Measurements from ENCODE around the gene CRYBG1. TPM values are rescaled to one million over a fixed set of nuclear protein-coding genes. Genes with fewer than 3 reads are reported as not detected.
"Not testable (repeated sequence)": the region's sequence is repeated elsewhere in the genome, so short reads cannot be mapped to it uniquely, and the experiment has no call there.

Gene CRYBG1
- polyA plus RNA-seq, 4 donors = 21.9 to 39.9 (median 25.2) TPM

DNA sequence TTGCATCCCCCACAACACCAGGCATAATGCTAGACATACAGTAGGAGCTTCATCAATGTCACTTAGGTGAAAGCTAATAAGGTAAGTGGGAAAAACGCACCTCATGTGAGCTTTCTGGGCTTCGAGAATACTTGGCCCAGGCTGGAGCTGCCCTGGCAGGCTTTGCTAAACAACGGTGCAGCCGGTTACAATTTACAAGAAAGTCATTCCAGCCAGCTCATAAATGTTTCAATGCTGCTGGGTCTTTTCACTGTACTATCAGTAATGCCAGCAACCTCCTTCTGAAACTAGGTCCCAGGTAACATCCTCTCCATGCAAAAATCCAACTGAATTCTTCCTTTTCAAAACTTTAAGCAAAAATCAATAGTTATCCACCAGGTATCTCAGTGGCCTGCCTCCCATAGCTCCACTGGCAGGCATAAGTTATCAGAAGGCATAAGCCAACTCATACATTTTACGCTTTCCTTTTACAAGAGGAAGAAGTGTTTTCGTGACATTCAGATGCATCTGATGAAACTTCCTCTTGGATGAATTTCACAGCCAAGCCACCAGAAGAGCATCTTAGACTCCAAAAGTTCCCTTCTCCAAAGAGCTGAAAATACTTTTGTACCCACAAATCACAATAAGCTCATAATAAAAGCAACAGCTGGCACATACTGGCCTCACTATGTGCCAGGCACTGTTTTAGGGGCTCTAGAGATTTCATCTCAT is 212.5 kb downstream of the CRYBG1 start:
- DNase-seq (ENCODE audit: low read depth in 4 of 4, low spot score in 3 of 4) = no peak

DNA sequence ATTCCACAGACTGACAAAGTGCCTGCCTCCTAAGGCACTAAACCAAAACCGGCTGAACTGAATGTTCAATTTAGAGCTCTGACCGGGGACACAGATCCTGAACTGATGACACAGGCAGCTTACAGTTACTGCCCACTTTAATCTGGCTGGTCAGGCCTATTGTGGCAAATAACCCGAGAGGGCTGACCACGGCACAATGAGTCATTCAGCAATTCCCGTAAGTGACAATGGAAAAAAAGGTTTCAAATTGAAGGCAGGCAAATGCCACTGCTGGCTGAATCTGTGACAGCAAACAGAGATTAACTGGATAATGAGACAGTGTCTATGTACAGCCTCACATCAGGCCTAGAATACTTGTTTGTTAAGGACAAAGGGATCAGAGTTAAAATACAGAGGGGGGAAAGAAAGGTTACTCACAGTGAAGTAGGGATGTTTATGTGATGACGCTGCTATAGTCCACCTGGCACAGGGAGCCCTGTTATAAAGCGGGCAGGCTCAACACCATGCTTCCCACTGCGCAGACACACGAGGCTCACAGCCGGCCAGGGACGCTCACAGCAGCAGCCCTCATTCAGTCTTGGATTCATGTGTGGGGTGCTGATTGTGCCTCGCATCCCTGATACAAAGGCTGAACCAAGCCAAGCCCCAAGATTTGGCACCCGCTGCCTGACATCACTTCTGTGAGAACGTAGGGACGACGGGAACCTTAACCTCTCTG is 214.4 kb downstream of the CRYBG1 start:
- no peak for DNase-seq (ENCODE audit: low read depth in 4 of 4, low spot score in 3 of 4)

DNA sequence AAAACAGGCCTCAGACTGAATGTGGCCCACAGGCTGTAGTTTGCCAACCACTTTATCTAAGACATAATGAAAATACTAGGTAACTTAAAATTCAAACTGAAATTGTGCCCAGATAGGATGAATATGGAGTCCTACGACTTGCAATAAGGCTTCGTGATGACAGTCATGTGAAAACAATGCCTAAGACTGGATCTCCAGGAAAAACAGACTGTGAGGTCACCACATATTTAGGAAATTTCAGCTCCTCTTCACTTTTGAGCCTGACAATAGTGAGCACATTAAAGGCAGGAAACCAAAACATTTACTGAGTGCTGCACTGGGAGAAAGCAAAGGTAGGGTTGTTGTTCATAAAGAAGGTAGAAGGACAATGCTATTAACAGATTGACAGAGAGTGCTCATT is 218.8 kb downstream of the CRYBG1 start:
- DNase-seq (ENCODE audit: low read depth in 4 of 4, low spot score in 3 of 4) = no peak

DNA sequence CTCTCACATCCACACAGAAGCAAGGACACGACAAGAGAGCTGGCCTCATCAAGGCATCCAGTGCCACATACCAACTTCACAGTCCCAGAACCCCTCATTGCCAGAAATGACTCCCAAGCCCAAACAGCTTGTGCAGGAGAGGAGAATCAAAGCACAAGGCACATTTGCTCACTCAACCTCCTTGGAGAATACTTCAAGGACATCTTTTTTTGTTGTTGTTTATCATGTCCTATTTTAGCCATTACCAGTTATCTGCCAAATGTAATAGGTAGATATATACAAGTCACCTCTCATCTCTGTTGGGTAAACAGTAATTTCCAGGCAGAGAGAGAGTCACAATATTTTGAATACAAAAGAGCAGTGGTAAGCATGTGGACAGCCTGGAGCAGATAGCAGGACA is 221.0 kb downstream of the CRYBG1 start:
- no peak for DNase-seq (ENCODE audit: low read depth in 4 of 4, low spot score in 3 of 4)

DNA sequence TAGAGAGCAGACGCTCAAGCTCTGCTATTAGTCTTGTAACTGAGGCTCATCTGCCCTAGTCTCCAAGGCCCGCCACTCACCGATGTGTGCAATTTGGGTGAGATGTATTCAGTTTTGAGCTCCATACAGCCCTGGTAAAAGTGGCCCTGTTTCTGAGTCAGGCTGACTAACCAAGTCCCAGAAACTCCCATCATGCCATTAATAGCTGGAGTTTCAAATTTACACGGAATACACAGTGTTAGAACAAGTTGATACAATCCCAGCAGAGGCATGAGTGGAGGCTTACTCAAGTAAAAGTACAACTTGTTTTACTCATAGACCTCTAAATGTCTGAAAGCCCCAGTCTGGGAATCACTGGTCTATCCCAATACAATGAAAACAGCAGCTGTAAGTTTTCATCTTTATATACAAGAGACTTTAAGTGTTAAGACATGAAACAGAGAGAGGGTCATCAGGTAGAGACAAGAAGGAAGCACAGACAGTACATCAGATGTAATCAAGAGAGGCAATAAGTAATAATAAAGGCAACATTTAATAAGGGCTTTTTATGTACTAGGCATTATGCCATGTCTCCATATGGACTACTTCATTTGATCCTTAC is 226.4 kb downstream of the CRYBG1 start:
- DNase-seq (ENCODE audit: low read depth in 4 of 4, low spot score in 3 of 4) = no peak

DNA sequence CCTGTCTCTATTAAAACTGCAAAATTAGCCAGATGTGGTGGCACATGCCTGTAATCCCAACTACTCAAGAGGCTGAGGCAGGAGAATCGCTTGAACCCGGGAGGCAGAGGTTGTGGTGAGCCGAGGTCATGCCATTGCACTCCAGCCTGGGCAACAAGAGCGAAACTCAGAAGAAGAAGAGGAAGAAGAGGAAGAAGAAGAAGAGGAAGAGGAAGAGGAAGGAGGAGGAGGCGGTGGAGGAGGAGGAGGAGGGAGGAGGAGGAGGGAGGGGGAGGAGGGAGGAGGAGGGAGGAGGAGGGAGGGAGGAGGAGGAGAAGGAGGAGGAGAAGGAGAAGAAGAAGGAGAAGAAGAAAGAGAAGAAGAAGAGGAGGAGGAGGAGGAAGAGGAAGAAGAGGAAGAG is 228.4 kb downstream of the CRYBG1 start:
- DNase-seq (ENCODE audit: low read depth in 4 of 4, low spot score in 3 of 4) = not testable (repeated sequence)

DNA sequence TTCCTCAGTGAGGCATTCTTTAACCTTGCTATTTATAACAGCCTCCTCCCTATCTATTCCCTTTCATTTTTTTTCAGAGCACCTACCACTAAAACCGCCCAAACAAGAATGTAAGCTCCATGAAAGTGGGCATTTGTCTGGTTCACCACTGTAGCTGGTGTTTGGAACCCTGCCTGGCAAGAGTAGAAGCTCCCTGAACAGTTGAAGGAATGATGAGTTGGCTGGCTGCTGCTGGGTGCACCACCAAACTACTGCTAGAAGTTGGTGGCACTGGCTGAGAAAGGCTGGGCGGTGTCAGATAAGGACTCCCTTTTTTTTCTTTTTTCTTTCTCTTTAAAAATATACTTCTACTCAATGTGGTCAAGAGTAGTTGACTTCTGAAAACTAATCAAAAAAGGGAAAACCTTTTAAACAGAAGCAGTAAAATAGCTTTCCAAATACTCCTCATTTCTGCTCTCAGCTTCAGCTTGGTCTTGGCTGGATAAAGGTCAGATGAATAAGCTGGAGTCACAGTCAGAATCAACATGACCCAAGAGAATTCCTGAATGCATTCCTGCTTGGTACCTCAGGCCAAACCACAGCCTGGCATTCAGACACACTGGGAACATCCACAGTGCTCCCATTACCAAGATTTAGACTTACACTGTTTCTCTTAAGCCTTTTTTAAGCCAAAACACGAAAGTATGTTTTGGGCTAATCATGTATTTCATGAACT is 230.8 kb downstream of the CRYBG1 start:
- DNase-seq (ENCODE audit: low read depth in 4 of 4, low spot score in 3 of 4) = no peak

DNA sequence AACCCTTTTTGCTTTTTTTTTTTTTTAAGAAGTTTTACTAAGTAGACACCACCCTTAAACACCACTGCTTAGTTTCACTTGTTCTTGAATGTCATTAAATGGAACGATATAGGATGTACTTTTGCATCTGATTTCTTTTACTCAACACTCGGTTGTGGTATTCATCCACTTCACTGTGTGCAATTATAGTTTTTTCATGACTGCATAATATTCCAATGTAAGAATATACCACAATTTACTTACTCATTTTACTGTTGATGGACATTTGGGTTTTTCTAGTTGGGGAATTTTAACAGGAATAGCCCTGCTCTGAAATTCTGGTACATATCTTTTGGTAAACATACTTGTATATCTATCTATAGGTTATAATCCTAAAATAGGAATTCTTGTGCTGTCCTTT is 238.9 kb downstream of the CRYBG1 start:
- no peak for DNase-seq (ENCODE audit: low read depth in 4 of 4, low spot score in 3 of 4)

DNA sequence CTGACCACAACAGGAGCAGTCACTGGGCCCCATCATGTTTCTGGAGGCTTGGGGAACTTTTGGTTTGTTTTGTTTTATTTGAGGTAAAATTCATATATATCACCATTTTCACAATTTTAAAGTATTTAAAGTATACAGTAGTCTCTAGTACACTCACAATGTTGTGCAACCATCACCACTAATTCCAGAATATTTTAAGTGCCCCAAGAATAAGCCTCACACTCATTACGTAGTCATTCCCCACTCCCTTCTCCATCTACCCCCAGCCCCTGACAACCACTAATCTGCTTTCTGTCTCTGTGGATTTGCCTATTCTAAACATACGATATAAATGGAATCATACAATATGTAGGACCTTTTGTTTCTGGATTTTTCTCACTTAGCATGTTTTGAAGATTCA is 239.8 kb downstream of the CRYBG1 start:
- DNase-seq (ENCODE audit: low read depth in 4 of 4, low spot score in 3 of 4) = no peak

DNA sequence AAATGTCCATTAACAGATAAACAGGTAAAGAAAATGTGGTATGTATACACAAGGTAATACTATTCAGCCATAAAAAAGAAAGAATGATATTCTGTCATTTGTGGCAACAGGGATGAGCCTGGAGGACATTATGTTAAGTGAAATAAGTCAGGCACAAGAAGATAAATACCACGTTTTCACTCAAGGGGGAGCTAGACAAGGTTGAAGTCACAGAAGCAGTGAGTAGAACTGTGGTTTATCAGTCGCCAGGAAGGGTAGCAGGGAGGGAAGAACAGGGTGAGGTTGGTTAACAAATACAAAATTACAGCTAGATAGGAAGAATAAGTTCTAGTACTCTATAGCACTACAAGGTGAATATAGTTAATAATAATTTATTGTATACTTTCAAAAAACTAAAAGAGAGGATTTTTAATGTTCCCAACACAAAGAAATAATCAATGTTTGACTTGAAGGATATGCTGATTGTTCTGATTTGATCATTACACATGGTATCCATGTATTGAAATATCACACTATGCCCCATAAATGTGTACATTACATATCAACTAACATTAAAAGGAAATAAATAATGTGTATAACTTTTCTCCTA is 247.7 kb downstream of the CRYBG1 start:
- no peak for DNase-seq (ENCODE audit: low read depth in 4 of 4, low spot score in 3 of 4)

DNA sequence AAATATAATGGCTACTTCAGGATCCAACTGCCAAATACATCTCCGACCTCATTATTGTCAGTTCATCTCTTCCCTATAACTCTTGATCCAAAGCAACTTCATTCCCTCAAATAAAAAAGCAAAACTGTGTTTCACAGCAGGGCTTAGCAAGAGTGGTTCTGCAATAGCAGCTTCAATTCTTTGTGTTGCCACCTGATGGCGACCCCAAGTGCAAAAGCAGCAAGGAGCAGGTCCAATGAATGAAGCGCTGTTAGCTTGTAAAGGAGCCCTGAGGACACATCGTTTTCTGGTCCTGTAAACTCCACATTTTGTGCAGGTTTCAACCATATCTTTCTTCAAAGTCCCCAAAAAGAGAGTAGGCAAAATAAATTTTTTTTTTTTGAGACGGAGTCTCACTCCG is 249.2 kb downstream of the CRYBG1 start:
- DNase-seq (ENCODE audit: low read depth in 4 of 4, low spot score in 3 of 4) = no peak

DNA sequence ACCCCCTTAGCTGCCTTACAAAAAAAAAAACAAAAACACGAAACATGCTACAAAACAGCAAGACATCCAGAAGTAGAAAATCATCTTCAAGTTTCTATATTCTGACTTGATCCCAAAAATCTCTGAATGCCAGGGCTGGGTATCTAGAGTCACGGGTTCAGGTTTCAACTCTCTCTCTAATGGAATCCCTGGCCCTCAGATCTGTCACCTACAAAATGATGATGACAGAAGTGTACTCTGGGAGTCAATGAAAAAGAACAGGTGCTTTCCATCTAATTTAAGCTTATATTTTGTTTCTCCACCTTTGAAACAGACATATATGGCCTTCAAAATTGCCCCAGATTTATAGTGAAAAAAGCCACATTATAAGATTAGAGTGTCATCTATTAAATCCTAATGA is 250.5 kb downstream of the CRYBG1 start:
- DNase-seq (ENCODE audit: low read depth in 4 of 4, low spot score in 3 of 4) = no peak

DNA sequence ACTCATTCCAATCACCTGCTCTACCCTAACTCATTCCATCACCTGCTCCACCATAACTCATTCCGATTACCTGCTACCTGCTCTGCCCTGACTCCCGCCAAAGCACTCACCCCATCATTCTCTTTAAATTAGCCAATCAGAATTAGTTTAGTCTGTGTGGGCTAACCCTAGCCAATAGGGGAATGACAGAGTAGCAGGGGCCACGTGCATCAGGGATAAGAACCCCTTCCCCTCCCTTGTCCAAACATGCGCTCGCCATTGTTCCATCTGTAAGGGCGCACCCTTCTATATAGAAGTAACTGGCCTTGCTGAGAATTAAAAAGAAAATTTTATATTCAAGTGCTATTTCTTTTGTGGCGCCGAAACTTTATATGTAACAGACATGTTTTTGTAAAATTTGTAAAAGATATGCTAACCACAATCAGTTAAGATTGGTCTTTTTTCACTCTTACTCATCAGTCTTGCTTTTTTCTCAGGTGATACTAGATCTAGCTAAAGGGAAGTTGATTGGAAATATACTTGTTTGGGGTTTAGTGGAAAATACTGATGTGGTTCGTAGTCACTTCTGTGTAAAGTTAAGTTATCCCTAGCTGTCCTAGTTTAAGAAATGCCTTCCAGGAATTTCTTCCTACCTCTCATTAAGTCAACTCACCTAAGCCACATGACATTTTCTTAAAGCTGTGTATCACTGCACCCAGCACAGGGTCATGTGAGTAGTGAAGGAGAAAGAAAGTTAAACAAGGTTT is 252.3 kb downstream of the CRYBG1 start:
- no peak for DNase-seq (ENCODE audit: low read depth in 4 of 4, low spot score in 3 of 4)

DNA sequence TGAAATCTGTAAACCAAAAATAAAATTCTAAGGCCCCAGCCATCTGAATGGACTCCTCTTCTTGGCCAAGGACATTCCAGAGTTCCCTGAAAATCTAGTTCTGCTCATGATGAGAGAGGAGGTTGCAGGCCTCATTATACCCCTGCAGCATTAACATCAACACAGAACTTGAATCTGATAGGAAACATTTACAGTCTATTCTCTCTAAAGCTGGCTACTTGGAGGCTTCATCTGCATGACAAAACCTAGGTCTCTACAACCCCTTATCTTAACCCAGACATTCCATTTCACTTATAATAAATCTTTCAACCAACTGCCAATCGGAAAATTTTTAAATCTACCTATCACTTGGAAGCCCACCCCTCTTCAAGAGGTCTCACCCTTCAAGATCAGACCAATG is 253.1 kb downstream of the CRYBG1 start:
- DNase-seq (ENCODE audit: low read depth in 4 of 4, low spot score in 3 of 4) = no peak

DNA sequence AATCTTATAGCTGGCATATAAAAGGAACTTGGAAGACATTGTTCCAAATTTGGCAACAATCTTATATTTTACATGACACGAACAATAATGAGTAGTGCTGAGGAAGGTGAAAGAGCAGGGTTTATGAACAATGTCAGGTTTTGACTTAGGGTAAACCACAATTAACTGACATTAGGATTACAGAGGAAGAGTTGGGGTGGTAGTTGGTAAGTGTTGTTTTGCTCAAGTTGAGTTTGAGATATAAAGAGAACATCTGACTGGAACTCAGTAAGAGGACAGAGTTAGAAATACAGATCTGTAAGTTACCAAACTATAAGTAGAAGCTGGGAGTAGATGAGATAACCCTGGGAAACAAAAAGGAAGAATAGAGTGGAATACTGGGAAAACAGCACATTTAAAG is 253.6 kb downstream of the CRYBG1 start:
- no peak for DNase-seq (ENCODE audit: low read depth in 4 of 4, low spot score in 3 of 4)

DNA sequence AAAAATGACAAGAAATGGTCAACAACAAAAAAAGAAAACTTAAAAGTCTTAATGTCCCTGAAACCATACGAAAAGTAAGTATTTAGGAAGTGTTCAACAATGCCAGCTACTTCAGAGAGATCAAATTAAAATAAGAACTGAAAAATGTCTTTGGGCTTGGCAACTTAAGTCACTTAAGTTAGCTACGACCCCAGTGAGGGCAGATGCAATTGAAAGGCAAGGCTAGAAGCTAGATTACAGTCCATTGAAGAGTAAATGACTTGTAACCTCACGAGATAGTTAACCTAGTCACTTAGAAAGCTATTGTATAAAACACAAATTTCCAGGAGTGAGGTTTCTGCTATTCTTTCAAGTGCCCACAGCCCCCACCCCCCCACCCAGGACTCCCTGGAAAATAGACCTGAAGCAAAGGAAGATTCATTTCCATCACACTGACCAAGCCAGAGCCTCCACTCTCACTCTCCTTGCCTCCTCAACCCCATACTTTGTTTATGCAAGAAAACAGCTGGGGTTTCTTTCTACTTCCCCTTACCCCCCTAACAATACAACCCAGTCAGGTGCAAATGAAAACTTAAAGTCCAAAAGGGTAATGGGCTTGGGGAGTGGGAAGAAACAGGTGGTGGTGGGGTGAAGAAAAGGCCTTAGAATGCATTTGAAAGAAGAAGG is 254.2 kb downstream of the CRYBG1 start:
- DNase-seq (ENCODE audit: low read depth in 4 of 4, low spot score in 3 of 4) = no peak

DNA sequence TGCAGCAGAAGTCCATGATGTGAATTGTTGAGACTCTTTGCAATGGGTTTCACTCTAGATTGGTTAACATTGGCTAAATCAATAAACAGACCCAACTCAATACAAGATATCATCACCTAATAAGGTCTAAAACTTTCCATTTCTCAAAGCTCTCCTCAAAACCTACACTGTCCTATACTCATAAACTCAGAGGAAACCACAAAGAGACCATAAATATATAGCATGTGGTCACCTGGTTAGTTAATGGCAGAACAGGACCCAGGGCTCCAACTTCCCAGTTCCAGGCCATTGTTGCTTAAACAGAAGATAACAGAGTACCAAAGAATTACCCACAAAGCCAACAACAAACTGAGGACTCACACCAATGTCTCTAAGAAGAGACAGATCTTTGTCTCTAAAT is 256.8 kb downstream of the CRYBG1 start:
- no peak for DNase-seq (ENCODE audit: low read depth in 4 of 4, low spot score in 3 of 4)

DNA sequence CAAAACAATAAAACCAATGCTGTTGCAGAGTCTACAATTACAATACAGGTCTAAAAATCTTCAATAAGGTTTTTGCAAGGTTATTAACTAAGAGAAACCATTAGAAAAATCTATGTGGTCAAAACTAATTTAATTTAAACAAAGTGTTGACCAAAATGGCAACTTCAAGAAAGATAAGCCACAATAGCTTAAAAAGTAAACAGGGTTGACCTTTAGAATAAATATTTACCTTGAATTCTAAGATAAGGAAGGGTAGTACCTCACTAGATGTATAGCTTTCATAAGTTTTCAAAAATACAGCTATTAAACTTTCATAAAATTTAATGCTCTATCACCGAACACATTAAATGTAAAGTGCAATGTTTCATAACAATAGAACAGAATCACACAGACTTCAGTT is 257.3 kb downstream of the CRYBG1 start:
- no peak for DNase-seq (ENCODE audit: low read depth in 4 of 4, low spot score in 3 of 4)

DNA sequence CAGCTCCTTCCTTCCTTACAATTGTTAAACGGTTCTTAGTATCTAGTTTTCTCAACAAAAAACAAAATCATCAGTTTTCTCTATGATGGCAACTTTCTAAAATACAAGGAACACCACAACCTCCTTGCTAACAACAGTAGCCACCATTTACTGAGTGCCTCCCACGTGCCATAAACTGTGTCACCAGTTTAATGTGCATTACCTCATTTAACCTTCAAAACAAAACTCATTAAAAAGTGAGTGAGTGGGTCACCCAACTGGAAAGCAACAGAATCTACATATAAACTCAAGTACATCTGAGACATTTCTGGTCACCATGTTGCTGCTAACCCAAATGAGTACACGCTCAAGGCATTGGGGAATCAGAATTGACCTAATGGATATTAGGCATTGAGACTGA is 257.8 kb downstream of the CRYBG1 start:
- DNase-seq (ENCODE audit: low read depth in 4 of 4, low spot score in 3 of 4) = no peak

DNA sequence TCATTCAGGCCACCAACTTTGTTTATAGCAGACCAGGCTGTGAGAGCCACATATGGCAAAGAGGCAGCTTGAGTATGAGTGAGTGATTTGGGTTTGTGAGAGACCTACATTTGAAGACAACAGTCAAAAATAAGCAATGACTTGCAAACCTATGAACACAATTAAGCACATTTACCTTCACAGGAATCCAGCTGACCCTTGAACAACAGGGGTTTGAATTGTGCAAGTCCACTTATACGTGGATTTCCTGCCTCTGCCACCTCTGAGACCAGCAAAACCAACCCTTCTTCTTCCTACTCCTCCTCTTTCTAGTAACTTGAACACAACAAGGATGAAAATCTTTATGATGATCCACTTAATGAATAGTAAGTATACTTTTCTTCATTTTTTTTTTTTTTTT is 258.7 kb downstream of the CRYBG1 start:
- DNase-seq (ENCODE audit: low read depth in 4 of 4, low spot score in 3 of 4) = no peak

All from right renal pelvis (tissue), 4 donors.